Ureter (tissue), 1 donor: Measurements from ENCODE around the gene IRX2. TPM values are rescaled to one million over a fixed set of nuclear protein-coding genes. Genes with fewer than 3 reads are reported as not detected.

Experiments
- DNase-seq: peaks from one replicate; pipeline ENCODE4 v3.0.0-alpha.2; 2020; ENCODE audit warnings: low spot score
- total RNA-seq: library from RNA; stranded (reverse); gene quantifications from one replicate; pipeline ENCODE4 v1.2.4, GENCODE V29; 2023
- donor health status: DM: yes; HTN: yes; CAD: no.

The IRX2 gene
- 3.3 TPM for total RNA-seq

DNA sequence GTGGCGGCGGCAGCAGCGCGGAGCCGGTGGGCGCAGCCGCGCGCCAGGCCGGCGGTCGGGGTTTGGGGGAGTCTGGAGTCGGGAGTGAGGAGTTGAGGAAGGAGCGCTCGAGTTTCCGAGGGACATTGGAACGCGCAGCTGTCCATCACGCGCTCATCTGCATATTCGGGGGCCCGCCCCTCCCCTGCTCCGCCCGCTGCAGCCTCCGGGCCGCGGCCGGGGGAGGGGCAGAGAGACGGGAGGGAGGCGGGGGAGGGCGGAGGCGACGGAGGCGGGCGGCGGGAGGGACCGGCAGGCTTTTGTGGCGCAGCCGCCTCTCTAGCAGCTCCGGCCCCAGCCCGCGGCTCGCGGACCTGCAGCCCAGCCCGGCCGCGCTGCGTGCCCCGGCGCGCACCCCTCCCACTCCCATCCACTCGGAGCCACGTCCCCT lies at the start of gene IRX2:
IRX2 (minus strand) TSS at position 86 of the 430 bp plus-strand sequence. CDS start 264 bp downstream, outside the sequence.
- DNase-seq: peak; percentile 81

DNA sequence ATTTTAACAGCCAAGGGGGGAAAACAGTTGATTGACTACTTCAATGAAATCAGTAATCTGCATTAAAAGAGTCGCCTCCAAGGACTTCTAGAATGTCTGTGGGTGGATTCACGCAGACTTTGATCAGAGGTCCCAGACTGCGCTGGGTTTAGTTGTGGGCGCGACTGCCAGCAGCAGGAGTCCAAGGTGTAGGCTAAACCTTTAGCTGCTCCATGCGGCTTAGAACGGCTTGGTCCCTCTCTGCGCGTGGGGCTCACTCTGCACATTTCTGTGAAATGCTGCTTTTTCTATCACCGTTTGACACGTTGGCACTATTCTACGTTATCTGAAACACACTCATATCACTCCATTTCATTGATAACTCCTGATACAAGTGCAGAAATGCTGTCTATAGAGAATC lies 48.6 kb upstream of the IRX2 start:
- no peak for DNase-seq

DNA sequence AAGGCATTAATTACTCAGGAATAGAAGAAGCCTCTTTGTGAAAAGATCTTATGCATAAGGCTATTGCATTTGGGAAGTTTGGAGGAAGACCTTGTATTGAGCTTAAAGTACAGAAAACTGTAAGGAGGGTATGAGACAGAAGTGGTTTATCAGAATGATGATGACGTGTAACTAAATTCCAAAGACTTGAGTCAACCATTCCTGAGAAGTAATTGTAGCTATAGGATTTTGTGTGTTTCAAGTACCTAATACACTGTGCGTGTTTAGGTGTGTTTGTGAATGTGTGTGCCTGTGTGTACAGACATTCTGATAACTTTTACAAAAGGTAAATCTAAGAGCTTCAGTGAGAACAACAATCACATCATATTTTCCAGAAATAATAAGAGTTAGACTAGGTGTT lies 46.5 kb upstream of the IRX2 start:
- DNase-seq: no peak

DNA sequence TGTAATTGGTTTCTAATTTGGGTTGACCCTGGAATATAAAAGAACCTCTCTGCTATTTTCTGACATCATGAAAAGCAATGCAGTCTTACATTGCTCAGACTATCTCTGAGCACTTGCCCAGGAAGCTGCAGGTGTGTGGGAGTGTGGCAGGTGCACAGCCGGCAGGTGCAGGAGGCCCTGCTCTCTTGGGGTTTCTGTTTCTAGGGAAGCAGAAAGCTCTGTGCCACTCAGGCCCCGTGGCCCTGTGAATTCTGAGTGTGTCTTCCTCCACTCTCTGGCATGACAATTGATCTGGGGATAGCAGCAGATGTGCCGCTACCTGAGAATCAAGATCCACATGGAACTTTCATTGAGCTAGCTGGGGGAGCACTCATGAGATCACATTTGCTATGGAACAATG lies 45.7 kb upstream of the IRX2 start:
- no peak for DNase-seq

DNA sequence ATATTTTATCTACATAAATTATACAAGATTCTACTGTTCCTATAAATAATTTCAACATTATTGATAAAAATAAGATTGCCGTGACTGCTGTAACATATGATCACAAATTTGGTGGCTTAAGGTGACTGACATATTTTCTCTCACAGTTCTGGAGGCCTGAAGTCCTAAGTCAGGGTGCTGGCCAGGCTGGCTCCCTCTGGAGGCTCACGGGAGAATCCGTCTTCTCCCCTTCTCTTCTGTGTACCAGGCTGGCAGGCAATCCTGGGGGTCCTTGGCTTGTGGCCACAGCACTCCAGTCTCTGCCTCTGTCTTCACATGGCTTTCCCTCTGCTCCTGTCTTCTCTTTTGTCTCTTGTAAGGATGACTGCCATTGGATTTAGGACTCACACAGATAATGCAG lies 31.7 kb upstream of the IRX2 start:
- DNase-seq: no peak

DNA sequence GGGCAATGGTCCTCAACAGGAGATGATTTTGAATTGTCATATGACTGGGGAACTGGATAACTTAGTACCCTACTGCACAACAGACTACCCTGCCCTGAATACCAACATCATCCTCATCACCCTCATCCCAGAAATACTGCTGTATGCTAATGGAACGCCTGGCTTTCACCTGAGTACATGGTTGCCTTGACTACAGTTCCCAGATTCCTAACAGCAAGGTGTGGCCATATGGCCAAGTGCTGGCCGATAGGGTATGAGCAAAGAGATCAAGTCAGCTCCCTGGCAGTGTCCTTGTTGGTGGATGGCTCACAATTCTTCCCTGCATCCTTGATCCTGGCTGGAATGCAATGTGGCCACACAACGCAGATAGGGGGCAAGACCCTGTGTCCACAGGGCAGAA lies 31.2 kb upstream of the IRX2 start:
- DNase-seq: no peak

DNA sequence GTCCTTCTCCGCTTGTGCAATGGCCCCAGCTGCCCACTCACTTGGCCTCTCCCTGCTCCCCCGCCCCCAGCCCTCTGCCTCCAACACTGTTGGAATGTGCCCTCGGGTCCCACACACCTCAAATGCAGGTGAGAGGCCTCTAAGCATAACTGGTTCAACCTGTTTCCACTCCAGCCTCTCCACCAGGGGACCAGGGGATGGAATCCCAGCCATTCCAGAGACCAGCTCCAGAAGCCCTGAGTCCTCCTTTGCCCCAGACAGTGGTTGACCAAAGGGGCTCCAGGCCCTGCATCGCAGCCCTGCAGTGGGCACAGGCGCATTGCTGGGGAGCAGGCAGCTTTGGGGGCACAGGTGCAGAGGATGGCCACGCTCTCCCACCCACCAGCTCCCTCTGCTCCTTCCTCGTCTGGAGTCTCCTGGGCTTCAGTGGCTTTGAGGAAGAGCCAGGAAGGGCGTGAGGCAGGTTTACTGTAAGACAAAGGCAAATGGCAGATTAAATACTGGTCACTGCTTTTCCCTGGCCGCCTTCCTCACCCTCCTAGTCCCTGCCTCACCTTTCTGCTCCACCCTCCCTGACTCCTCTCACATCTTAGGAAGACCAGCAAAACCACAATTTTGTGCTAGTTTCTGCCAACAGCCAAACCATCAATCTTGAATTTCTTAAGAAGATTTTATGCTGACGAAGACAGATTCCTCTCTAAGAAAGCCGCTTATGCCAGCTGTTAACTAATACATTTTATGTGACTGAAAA lies 29.1 kb upstream of the IRX2 start:
- no peak for DNase-seq

DNA sequence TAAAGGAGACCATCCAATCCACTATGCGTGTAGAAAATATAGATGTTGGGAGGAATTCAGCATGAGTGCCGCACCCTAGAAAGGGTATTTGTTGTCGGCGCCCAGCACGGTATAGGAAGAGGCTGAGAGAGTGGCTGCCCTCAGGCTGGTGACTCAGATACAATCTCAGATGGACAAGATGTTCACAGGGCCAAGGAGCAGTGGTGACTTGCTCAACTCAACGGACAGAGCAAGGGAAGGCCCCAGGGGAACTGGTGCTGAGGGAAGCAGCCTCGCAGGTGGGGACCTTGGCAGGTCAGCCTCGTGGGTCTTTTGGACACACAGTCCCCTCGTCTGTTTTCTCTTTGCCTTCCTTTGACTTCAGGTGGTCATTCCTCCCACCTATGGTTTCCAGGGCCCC lies 28.0 kb upstream of the IRX2 start:
- DNase-seq: no peak

DNA sequence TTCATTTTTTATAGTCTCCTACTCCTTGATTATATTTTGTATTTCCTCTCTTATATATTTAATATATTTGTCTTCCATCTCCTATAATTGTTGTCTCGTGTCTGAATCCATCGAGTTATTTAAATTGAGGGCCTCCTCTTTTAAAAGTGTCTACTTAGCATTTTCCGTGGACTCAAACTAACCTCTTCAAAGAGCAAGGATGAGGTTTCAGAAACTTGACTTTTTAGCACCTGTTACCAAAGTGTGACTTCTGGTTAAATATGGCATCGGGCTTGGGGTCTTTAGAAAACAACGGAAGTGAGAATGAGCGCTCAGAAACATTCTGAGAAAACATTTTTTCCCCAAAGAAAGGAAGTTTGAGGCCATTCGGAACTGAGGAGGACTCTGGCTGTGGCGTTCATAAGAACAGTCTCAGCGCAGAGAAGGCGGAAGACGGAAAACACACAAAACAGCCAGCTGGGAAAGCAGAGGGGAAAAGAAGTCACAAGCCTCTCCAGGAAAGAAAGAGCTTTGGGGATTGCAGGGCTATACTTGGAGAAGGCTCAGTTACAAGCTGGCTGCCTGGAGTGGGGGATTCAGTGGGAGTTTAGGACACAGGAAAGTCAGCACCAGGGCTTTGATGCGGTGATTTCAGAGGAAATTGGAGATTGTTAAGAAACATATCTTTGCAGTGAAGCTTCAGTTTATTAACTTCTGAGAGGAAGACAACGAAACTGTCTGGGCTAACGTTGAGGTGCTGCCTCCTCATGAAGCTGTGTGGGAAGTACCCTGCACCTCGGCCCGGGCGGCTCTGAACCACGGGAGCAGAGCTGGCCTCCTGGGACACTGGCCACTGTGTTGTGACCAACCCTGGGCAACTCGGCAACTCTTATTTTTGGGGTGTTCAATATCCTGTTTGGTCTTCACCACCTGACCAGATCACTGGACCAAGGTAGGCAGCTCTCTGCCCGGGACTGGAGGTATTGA lies 25.1 kb upstream of the IRX2 start:
- no peak for DNase-seq

DNA sequence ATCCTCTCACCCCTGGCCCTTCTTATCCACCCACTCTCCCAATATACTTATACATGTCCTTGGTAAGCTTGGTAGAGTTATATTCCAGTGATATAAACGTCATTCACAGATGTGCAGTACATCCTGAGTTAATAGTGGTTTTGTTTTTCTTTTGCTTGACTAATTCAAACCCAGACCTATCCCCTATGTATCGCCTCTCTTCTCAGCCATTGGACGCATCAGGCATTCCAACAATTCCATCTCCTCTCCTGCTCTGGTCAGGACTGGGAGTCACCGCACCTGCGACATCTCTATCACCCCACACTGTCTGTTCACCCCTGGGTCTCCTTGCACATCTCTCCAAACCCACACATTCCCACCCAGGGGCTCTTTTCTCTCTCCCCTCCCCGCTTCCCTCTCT lies 21.9 kb upstream of the IRX2 start:
- DNase-seq: no peak

DNA sequence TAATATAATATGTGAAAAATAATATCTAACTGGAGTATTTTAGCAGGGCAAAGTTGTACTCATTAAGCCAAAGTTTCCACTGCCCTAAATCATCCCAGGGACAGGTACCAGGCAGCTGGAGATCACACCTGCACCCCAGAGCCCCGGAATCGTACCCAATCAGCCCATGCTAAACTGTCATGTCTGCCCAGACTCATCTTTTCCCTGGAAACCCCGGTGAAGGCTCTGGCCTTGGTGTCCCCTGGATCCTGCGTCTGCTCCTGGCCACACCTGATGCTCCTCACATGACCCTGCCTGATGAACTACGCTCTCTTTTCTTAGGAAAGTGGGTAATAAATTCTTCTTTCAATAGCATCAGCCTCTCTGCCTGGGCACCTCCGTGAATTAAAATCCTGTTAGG lies 15.6 kb upstream of the IRX2 start:
- no peak for DNase-seq

DNA sequence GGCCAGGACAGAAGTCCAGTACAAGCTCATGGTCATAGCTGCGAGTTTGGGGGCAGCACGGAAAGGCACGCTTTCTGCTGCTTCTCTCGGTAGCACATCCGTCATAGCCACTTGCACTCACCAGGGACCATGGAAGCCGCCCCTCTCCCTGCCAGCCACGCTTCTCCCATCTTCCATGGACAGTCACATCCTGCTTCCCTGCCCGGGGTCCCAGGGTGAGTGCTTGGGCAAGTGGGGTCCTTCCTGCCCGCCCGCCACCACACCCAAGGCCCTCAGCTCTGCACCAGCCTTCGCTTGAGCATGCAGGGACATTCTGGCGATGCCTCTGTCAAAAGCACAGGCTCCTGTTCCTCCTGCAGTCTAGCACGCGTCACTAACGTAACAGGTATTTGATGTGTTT lies 13.1 kb upstream of the IRX2 start:
- no peak for DNase-seq

DNA sequence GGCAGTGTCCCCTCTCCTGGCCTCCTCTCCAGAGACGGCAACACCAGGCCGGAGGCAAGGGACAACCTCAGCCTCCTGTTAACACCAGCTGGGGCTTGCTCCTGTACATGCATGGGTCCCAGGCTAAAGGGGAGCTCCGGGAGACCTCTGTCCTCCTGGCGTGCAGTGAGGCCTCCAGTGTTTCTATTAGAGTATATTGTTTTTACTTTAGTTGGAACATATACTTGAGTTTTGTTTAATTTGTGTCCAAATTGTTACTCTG lies 12.0 kb upstream of the IRX2 start:
- DNase-seq: no peak

DNA sequence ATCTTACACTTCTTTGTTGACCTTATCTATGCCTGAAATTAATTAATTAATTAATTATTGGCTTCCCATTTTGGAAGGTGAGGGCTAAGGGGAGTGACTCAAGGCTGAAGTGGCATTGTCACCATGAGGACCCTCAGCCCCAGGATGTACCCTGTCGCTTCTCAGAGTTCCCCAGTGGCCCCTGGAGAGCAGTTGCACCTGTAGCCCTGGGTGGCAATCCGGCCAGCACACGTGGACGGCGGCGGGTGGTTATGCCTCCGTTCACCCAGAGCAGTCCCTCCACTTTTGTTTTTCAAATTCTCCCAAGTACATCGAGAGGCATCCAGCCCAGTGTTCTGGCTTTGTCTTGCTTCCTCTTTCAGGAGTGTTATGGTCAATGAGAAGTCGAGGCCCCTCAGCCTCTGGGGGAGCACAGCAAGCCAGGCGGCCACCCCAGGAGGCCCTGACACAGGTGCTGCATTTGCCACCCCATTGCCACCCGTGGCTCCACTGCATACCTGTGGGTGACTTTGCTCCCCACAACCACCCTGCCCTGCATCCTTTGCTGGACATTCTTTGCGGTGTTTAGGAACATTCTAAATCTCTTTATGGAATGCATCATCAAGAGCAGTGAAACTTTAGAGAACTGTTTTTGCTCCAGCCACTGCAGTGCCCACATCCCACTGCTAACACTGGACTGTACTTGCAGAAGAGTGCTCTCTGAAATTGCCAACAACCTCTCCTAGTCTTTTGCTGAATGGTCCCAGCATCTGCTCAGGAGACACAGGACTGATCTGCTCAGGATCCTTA lies 11.5 kb upstream of the IRX2 start:
- no peak for DNase-seq

DNA sequence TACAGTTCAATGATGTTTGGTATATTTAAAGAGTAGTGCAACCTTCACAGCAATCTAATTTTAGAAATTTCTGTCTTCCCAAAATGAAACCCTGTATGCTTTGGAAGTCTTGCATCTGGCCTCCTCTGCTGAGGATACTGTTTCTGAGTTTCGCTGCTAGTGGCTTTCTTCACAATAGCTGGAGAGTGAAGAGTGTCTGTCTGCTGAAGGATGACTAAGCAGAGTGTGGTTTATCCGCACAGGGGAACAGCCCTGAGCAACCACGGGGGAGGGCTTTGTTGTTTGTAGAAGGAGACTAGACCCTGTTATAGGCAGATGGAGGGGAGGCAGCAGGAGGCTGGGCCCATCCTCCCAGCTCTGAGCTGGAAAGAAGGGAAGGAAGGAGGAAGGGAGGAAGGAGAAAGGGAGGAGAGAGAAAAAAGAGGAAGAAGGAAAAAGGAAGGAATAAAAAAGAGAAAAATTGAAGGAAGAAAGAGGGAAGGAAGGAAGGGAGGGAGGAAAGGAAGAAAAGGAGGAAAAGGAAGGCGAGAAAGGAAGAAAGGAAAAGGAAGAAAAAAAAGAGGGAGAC lies 10.5 kb upstream of the IRX2 start:
- DNase-seq: no peak

DNA sequence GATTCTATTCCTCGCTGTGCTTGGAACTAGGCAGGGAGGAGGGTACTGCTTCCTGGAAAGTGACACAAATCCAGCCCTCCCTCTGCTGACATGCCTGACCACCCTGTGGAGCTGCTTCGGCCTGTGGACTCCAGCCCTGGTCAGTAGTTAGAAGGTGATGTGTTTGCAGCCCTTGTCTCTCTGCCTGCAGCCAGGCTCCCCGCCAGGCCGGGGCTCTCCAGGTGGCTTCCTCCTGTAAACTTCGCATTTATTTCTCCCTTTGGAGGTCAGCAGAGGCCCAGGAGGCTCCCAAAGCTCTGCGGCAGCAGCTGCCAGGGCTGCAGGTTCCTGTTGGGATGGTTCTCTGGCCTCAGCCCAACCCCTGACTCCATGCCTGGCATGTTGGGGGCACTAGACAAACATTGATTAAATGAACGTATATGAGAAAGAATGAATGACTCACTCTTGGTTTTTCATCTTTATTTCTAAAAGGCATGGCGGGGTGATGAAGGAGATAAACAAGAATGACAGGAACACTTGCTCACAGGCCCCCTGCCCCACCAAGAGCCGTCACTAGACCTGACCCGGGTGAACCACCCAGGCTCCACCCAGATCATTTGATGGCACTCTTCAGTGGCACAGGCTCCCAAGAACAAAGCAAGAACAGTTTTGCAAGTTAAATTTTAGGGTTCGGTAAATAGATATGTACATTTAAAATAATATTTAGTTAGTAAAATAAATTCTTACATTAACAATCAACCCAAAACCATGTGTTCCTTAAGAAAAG lies 8.4 kb upstream of the IRX2 start:
- DNase-seq: no peak

DNA sequence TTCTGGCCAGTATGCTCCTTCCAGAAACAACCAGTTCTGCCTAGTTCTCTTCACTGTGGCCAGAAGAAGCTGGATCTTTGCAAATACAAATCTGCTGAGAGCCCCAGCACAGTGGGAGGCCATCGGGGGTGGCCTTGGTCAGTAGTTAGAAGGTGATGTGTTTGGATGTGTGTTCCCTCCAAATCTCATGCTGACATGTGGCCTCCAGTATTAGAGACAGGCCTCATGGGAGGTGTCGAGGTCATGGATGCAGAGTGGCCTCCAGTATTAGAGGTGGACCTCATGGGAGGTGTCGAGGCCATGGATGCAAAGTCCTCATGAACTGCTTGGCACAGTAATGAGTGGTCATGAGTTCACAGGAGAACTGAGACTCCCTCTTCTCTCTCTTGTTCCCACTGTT lies 7.6 kb upstream of the IRX2 start:
- no peak for DNase-seq

DNA sequence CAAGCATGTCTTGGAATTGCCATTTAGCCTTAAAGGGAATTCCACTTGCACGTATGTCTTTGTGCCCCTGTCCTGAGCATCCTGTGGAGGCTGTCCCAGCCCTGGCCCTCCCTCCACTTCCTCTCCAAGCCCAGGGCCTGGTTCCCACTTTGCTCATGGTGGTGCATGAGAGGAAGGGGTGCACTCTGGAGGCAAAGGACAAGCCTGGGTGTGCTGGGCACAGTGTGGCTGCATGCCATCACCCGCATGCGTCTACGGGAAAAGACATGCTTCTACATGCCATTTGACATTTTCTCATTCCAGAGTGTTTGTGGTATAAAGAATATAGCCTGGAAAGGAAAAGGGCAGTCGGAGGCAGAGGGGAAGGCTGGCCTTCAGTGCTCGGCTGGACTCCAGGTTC lies 7.2 kb upstream of the IRX2 start:
- DNase-seq: no peak

DNA sequence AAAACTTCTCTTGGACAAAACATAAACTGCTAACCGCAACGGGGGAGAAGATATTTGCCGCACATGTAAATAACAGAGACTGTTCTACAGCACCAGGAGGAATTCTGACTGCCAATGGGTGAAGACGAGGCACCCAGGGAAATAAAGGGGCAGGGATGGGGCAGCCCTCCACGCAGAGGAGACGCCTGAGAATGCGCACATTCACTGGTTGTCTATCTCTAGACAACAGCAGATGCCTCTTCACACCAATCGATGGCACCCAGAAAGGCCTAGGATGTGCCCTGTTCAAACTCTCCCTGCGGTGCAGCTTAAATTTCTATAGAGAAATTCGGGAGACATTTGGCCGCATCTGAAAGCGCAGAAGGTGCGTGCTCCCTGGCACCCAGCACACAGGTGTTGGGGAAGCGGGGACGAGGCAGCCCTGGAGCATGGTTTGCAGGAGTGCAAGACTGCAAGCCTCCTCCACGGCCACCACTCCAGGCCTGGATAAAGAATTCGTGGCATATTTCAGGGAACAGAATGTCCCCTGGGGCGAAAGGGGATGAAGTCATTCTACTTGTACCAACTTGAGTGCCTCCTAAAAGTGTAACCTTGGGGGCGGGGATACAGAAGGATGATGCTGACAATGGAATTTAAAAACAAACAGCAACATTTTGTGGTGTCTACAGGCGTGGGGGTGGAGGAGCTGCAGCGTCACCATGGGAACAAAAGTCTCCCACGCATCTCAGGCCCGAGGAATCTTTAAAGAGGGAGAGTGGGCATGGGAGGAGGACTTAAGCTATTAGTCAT lies 6.3 kb upstream of the IRX2 start:
- no peak for DNase-seq
